HEK293 (cell line): ENCODE data around the gene CPLX3.
A peak's percentile ranks its signal among the peaks of the same experiment; 100 is the strongest.

Experiments used
- CTCF ChIA-PET: fragments of 350-600 bp; formaldehyde crosslinking; extraction: SDS; loops from one replicate; lab custom pipeline; 2021; ENCODE audit warnings: antibody characterized with exemption; lab: Yijun Ruan, JAX
- POLR2A ChIA-PET: fragments of 300-600 bp; formaldehyde crosslinking; extraction: SDS; loops from one replicate; lab custom pipeline; 2020; ENCODE audit warnings: antibody characterized with exemption, inconsistent platforms; lab: Yijun Ruan, JAX
- H3K27ac ChIP-seq: fragments of 200-500 bp; sonication (Bioruptor generic); 2 replicates; pipeline ENCODE4 v1.5.1; 2014; ENCODE audit warnings: low read depth, low read length, control low read depth, inconsistent platforms; ENCODE audit errors: extremely low read depth
- H3K36me3 ChIP-seq, 2 experiments: fragments of 200-500 bp in 1 of 2; sonication (Bioruptor generic) in 1 of 2; 1 replicate in 1 of 2; 2 replicates in 1 of 2; pipeline ENCODE4 v1.5.1; 2014 to 2017; ENCODE audit warnings: inconsistent platforms in 2 of 2, low read length in 2 of 2; ENCODE audit not compliant: control insufficient read depth in 2 of 2, insufficient read depth in 1 of 2
- H3K4me1 ChIP-seq: fragments of 200-500 bp; sonication (Bioruptor generic); 2 replicates; pipeline ENCODE4 v1.5.1; 2014; ENCODE audit warnings: mild to moderate bottlenecking, low read length, inconsistent platforms; ENCODE audit not compliant: control insufficient read depth, insufficient read depth
- H3K4me3 ChIP-seq: 2 replicates; pipeline ENCODE4 v1.5.1; 2011; ENCODE audit warnings: low read depth, mild to moderate bottlenecking, control low read depth, low read length, moderate library complexity
- H3K9me3 ChIP-seq: fragments of 200-500 bp; sonication (Bioruptor generic); 2 replicates; pipeline ENCODE4 v1.5.1; 2014; ENCODE audit warnings: low read depth, low read length, inconsistent platforms; ENCODE audit not compliant: control insufficient read depth, insufficient read depth
- CTCF ChIP-seq: fragments of 450-650 bp; formaldehyde crosslinking; IDR thresholded peaks from 2 replicates; pipeline ENCODE4 v1.5.1; 2016; ENCODE audit warnings: missing biosample characterization, missing genetic modification characterization
- GLI2 ChIP-seq: fragments of 450-650 bp; formaldehyde crosslinking; IDR thresholded peaks from 2 replicates; pipeline ENCODE4; 2017; ENCODE audit warnings: missing biosample characterization, missing genetic modification characterization, low read depth, borderline replicate concordance
- GLI4 ChIP-seq: fragments of 450-650 bp; formaldehyde crosslinking; IDR thresholded peaks from 2 replicates; pipeline ENCODE4 v1.5.1; 2016; ENCODE audit warnings: missing biosample characterization, missing genetic modification characterization
- INSM2 ChIP-seq: fragments of 450-650 bp; formaldehyde crosslinking; IDR thresholded peaks from 2 replicates; pipeline ENCODE4 v1.5.1; 2016; ENCODE audit warnings: missing biosample characterization, missing genetic modification characterization
- KLF9 ChIP-seq: fragments of 450-650 bp; formaldehyde crosslinking; IDR thresholded peaks from 2 replicates; pipeline ENCODE4 v1.5.1; 2016; ENCODE audit warnings: missing biosample characterization, missing genetic modification characterization, low read depth
- ZBTB1 ChIP-seq: fragments of 450-650 bp; formaldehyde crosslinking; IDR thresholded peaks from 2 replicates; pipeline ENCODE4 v1.5.1; 2016; ENCODE audit warnings: missing biosample characterization, missing genetic modification characterization
- ZBTB6 ChIP-seq: fragments of 450-650 bp; formaldehyde crosslinking; IDR thresholded peaks from 2 replicates; pipeline ENCODE4 v1.5.1; 2017; ENCODE audit warnings: missing biosample characterization, missing genetic modification characterization
- ZIC2 ChIP-seq: fragments of 450-650 bp; formaldehyde crosslinking; IDR thresholded peaks from 2 replicates; pipeline ENCODE4 v1.5.1; 2016; ENCODE audit warnings: missing biosample characterization, missing genetic modification characterization
- ZNF133 ChIP-seq: fragments of 450-650 bp; formaldehyde crosslinking; IDR thresholded peaks from 2 replicates; pipeline ENCODE4 v1.5.1; 2016; ENCODE audit warnings: missing biosample characterization, missing genetic modification characterization
- ZNF157 ChIP-seq: fragments of 450-650 bp; formaldehyde crosslinking; IDR thresholded peaks from 2 replicates; pipeline ENCODE4 v1.5.1; 2016; ENCODE audit warnings: missing biosample characterization, missing genetic modification characterization
- ZNF202 ChIP-seq: fragments of 450-650 bp; formaldehyde crosslinking; IDR thresholded peaks from 2 replicates; pipeline ENCODE4 v1.5.1; 2016; ENCODE audit warnings: missing biosample characterization, missing genetic modification characterization, borderline replicate concordance
- ZNF223 ChIP-seq: fragments of 450-650 bp; formaldehyde crosslinking; IDR thresholded peaks from 2 replicates; pipeline ENCODE4 v1.5.1; 2016; ENCODE audit warnings: missing biosample characterization, missing genetic modification characterization
- ZNF335 ChIP-seq: fragments of 450-650 bp; formaldehyde crosslinking; conservative IDR thresholded peaks from 2 replicates; pipeline ENCODE4 v1.5.1; 2016; ENCODE audit warnings: missing biosample characterization, missing genetic modification characterization
- ZNF350 ChIP-seq: fragments of 450-650 bp; formaldehyde crosslinking; IDR thresholded peaks from 2 replicates; pipeline ENCODE4 v1.5.0; 2017; ENCODE audit warnings: missing biosample characterization, mild to moderate bottlenecking, missing genetic modification characterization
- ZNF366 ChIP-seq: fragments of 450-650 bp; formaldehyde crosslinking; conservative IDR thresholded peaks from 2 replicates; pipeline ENCODE4 v1.5.1; 2016; ENCODE audit warnings: missing biosample characterization, missing genetic modification characterization
- ZNF48 ChIP-seq: fragments of 450-650 bp; formaldehyde crosslinking; IDR thresholded peaks from 2 replicates; pipeline ENCODE4 v1.5.1; 2016; ENCODE audit warnings: missing biosample characterization, missing genetic modification characterization
- ZNF514 ChIP-seq: fragments of 450-650 bp; formaldehyde crosslinking; IDR thresholded peaks from 2 replicates; pipeline ENCODE4 v1.5.1; 2016; ENCODE audit warnings: missing biosample characterization, missing genetic modification characterization
- ZNF521 ChIP-seq: fragments of 450-650 bp; formaldehyde crosslinking; IDR thresholded peaks from 2 replicates; pipeline ENCODE4 v1.5.1; 2017; ENCODE audit warnings: missing biosample characterization, mild to moderate bottlenecking, missing genetic modification characterization
- ZNF530 ChIP-seq: fragments of 450-650 bp; formaldehyde crosslinking; IDR thresholded peaks from 2 replicates; pipeline ENCODE4 v1.5.1; 2016; ENCODE audit warnings: low read depth, missing biosample characterization, missing genetic modification characterization
- ZNF560 ChIP-seq: fragments of 450-650 bp; formaldehyde crosslinking; IDR thresholded peaks from 2 replicates; pipeline ENCODE4 v1.5.1; 2017; ENCODE audit warnings: missing biosample characterization, missing genetic modification characterization, borderline replicate concordance
- ZNF585B ChIP-seq: fragments of 450-650 bp; formaldehyde crosslinking; IDR thresholded peaks from 2 replicates; pipeline ENCODE4 v1.5.1; 2016; ENCODE audit warnings: missing biosample characterization, missing genetic modification characterization
- ZNF626 ChIP-seq: fragments of 450-650 bp; sonication (Bioruptor Pico); formaldehyde crosslinking; IDR thresholded peaks from 2 replicates; pipeline ENCODE4 v1.5.1; 2018; ENCODE audit warnings: missing biosample characterization, missing genetic modification characterization, inconsistent platforms
- ZNF664 ChIP-seq: fragments of 450-650 bp; formaldehyde crosslinking; IDR thresholded peaks from 2 replicates; pipeline ENCODE4 v1.5.1; 2016; ENCODE audit warnings: missing biosample characterization, missing genetic modification characterization
- ZNF76 ChIP-seq: fragments of 450-650 bp; formaldehyde crosslinking; IDR thresholded peaks from 2 replicates; pipeline ENCODE4; 2016; ENCODE audit warnings: low read depth, missing biosample characterization, missing genetic modification characterization, borderline replicate concordance
- ZNF830 ChIP-seq: fragments of 450-650 bp; IDR thresholded peaks from 2 replicates; pipeline ENCODE4 v1.5.0; 2018; ENCODE audit warnings: missing biosample characterization, missing genetic modification characterization, low read depth, mild to moderate bottlenecking, moderate library complexity
- TF ChIP-seq, protein P1 (sequence below): fragments of 450-650 bp; formaldehyde crosslinking; IDR thresholded peaks from 2 replicates; pipeline ENCODE4 v1.5.1; 2016; ENCODE audit warnings: missing biosample characterization, missing genetic modification characterization

The CPLX3 gene

DNA sequence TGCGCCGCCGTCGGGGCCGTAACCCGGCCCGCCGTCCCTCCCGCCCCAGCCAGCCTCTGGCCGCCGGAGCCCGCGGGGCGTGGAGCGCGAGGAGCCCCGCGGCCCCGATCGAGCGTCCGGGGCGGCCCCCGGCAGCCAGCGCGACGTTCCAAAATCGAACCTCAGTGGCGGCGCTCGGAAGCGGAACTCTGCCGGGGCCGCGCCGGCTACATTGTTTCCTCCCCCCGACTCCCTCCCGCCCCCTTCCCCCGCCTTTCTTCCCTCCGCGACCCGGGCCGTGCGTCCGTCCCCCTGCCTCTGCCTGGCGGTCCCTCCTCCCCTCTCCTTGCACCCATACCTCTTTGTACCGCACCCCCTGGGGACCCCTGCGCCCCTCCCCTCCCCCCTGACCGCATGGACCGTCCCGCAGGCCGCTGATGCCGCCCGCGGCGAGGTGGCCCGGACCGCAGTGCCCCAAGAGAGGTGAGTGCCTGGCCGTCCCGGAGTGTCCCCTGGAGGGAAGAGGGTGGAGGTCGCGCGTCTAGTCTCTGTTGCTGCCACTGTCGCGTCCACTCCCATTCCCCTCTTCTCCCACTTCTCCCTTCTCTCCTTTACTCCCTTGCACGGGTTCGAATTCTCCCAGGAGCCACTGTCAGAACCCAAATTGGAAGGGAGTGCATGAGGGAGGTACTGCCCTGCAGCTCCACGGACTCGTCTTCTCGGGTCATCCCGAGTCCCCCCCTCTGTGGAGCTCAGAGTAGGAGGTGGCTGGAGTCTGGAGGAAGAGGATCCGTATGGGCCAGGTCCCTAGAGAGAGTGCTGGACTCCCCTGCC lies 44.0 kb upstream of the CPLX3 start (continued):
- TF ChIP-seq ZNF223 (tag by site-specific recombination): no peak
- no peak for TF ChIP-seq ZNF202 (tag by site-specific recombination)
- peak; percentile 69 for TF ChIP-seq ZIC2 (tag by site-specific recombination)
- TF ChIP-seq ZNF48 (tag by site-specific recombination): no peak
- TF ChIP-seq ZNF514: no peak
- TF ChIP-seq ZNF350 (tag by site-specific recombination): no peak
- no peak for TF ChIP-seq ZNF335 (tag by site-specific recombination)
- TF ChIP-seq ZNF157: no peak
- no peak for TF ChIP-seq INSM2
- TF ChIP-seq ZNF76 (tag by site-specific recombination): peak; percentile 68; the same call in 1 of the 2 replicates

DNA sequence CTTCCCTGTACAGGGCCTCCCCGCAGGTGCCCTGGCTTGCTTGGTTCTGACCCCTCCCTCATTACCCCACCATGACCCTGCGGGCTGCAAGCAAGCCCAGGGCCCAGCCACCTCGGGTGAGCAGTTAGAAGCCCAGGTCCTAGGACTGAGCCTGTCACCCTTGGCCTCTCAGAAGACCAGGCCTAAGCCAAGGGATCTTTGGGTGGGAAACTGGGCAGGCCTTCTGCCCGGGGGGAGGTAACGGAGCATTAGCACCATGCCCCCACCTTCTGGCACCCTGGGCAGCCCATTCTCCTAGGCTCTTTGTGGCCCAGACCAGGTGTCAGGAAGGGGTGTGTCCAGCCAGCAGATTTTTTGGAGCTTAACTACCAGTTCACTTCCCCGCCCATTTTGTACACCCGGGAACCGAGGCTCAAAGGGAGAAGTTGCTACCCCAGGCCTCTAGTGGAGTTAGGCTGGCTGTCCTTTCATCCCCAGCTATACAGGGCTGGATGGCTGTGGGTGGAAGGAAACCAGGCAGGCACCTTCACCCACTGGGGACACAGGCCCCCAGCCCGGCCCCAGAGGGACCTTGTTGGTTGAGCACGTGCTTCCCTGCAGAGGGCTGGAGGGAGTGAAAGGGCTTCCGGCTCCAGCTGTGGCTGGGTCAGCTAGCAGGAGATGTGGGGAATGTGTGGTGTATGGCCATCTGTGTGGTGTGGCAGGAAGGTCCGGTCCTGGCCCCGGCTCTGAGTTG lies 43.2 kb upstream of the CPLX3 start:
- H3K4me1 ChIP-seq: peaks cover 28% of the 10 kb centered on the region
- H3K9me3 ChIP-seq: no peaks in the 10 kb centered on the region
- H3K4me3 ChIP-seq: peak overlapping the region; percentile 60
- H3K36me3 ChIP-seq: peaks cover 0 to 21% of the 10 kb centered on the region in 2 experiments; a peak in 1 of 3 replicates
- CTCF ChIA-PET: interaction anchor here (0.6 to 25.7 kb wide), 13 partner anchors 6 to 416 kb away, joined by 3 to 649 read pairs (median 4); partner anchors contain the start of gene CSK
- H3K27ac ChIP-seq: peak overlapping the region; percentile 70
- POLR2A ChIA-PET: interaction anchor here (1.0 to 1.1 kb wide), 2 partner anchors 10 to 13 kb away, joined by 3 to 5 read pairs; no protein-coding TSS in a partner anchor
- TF ChIP-seq ZNF560 (no peak), KLF9 (tag by site-specific recombination) (peak; percentile 79), ZNF133 (tag by site-specific recombination) (no peak), ZNF530 (tag by site-specific recombination) (no peak), ZNF626 (no peak), ZBTB1 (tag by site-specific recombination) (no peak), ZNF366 (tag by site-specific recombination) (peak; percentile 33; the same call in 1 of the 2 replicates), ZNF664 (tag by site-specific recombination) (no peak), ZNF585B (tag by site-specific recombination) (no peak), CTCF (no peak), ZNF830 (tag by site-specific recombination) (no peak), ZBTB6 (tag by site-specific recombination) (no peak), GLI2 (tag by site-specific recombination) (no peak), INSM2 (0 out of 2 replicates have a peak, but pooled peaks have one; percentile 15), ZNF521 (tag by site-specific recombination) (no peak), GLI4 (tag by site-specific recombination) (no peak)
- TF ChIP-seq, protein P1, sequence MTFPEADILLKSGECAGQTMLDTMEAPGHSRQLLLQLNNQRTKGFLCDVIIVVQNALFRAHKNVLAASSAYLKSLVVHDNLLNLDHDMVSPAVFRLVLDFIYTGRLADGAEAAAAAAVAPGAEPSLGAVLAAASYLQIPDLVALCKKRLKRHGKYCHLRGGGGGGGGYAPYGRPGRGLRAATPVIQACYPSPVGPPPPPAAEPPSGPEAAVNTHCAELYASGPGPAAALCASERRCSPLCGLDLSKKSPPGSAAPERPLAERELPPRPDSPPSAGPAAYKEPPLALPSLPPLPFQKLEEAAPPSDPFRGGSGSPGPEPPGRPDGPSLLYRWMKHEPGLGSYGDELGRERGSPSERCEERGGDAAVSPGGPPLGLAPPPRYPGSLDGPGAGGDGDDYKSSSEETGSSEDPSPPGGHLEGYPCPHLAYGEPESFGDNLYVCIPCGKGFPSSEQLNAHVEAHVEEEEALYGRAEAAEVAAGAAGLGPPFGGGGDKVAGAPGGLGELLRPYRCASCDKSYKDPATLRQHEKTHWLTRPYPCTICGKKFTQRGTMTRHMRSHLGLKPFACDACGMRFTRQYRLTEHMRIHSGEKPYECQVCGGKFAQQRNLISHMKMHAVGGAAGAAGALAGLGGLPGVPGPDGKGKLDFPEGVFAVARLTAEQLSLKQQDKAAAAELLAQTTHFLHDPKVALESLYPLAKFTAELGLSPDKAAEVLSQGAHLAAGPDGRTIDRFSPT (tag by site-specific recombination): no peak; the same call in 1 of the 2 replicates
